Neural cell (in vitro differentiated cells): ENCODE results near the gene CCDC88A. TPM values are rescaled to one million over a fixed set of nuclear protein-coding genes. Genes with fewer than 3 reads are reported as not detected.

Experiments used
- H2AFZ ChIP-seq: fragments of 200-600, 300-800 bp; sonication (generic), shearing (Covaris generic); 2 replicates; pipeline ENCODE4 v1.6.0; 2014; ENCODE audit warnings: low read depth, mild to moderate bottlenecking, antibody characterized with exemption, low read length, moderate library complexity
- H3F3A ChIP-seq: fragments of 200-600 bp; shearing (Covaris generic); 2 replicates; pipeline ENCODE4 v1.6.1; 2016; ENCODE audit warnings: mild to moderate bottlenecking, moderate library complexity, mixed read lengths, antibody characterized with exemption, low read length; ENCODE audit not compliant: insufficient read depth, poor library complexity, severe bottlenecking
- H3K27ac ChIP-seq: fragments of 200-600, 300-800 bp; sonication (generic), shearing (Covaris generic); 2 replicates; pipeline ENCODE4 v1.5.1; 2014; ENCODE audit warnings: mild to moderate bottlenecking, low read length, moderate library complexity
- H3K27me3 ChIP-seq: fragments of 300-800, 200-600 bp; sonication (generic), shearing (Covaris generic); 2 replicates; pipeline ENCODE4 v1.6.0; 2014; ENCODE audit warnings: mild to moderate bottlenecking, low read depth, low read length, moderate library complexity; ENCODE audit not compliant: insufficient read depth
- H3K36me3 ChIP-seq: fragments of 300-800, 200-600 bp; sonication (generic), shearing (Covaris generic); 2 replicates; pipeline ENCODE4 v1.5.1; 2014; ENCODE audit warnings: mild to moderate bottlenecking, antibody characterized with exemption, low read length, moderate library complexity; ENCODE audit not compliant: insufficient read depth
- H3K4me2 ChIP-seq: fragments of 300-800, 200-600 bp; sonication (generic), shearing (Covaris generic); 2 replicates; pipeline ENCODE4 v1.6.0; 2014; ENCODE audit warnings: mild to moderate bottlenecking, low read length
- H3K4me3 ChIP-seq: fragments of 300-800, 200-600 bp; sonication (generic), shearing (Covaris generic); 2 replicates; pipeline ENCODE4 v1.5.1; 2014; ENCODE audit warnings: mild to moderate bottlenecking, low read length, moderate library complexity
- H3K79me2 ChIP-seq: fragments of 200-600 bp; shearing (Covaris generic); replicated peaks from 2 replicates; pipeline ENCODE4 v1.6.0; 2014; ENCODE audit warnings: mild to moderate bottlenecking, low read length, moderate library complexity; ENCODE audit not compliant: insufficient read depth
- H3K9ac ChIP-seq: fragments of 300-800, 200-600 bp; sonication (generic), shearing (Covaris generic); 2 replicates; pipeline ENCODE4 v1.6.1; 2016; ENCODE audit warnings: mild to moderate bottlenecking, low read length, mixed read lengths
- H3K9me2 ChIP-seq: fragments of 200-600 bp; shearing (Covaris generic); 2 replicates; pipeline ENCODE4 v1.6.1; 2016; ENCODE audit warnings: mild to moderate bottlenecking, low read length, mixed read lengths; ENCODE audit not compliant: insufficient read depth
- H3K9me3 ChIP-seq: fragments of 200-600, 300-800 bp; sonication (generic), shearing (Covaris generic); 2 replicates; pipeline ENCODE4 v1.6.1; 2016; ENCODE audit warnings: mild to moderate bottlenecking, mixed run types, low read length, moderate library complexity, mixed read lengths
- H4K20me1 ChIP-seq: fragments of 200-600 bp; shearing (Covaris generic); 2 replicates; pipeline ENCODE4 v1.6.1; 2016; ENCODE audit warnings: mild to moderate bottlenecking, mixed run types; ENCODE audit not compliant: insufficient read depth
- EP300 ChIP-seq: fragments of 450-650 bp; conservative IDR thresholded peaks from 2 replicates; pipeline ENCODE4 v1.6.1; 2014; ENCODE audit warnings: antibody characterized with exemption, mild to moderate bottlenecking, moderate library complexity; ENCODE audit not compliant: poor library complexity, severe bottlenecking
- EZH2 ChIP-seq: fragments of 200-600, 300-800 bp; shearing (Covaris generic), sonication (generic); IDR thresholded peaks from 2 replicates; pipeline ENCODE4 v1.6.1; 2014; ENCODE audit warnings: antibody characterized with exemption, low read length, borderline replicate concordance, mild to moderate bottlenecking; ENCODE audit not compliant: insufficient read depth, poor library complexity, severe bottlenecking
- MXI1 ChIP-seq: fragments of 450-650 bp; conservative IDR thresholded peaks from 2 replicates; pipeline ENCODE4 v1.6.1; 2014; ENCODE audit warnings: antibody characterized with exemption, mild to moderate bottlenecking; ENCODE audit not compliant: poor library complexity, severe bottlenecking
- POLR2AphosphoS5 ChIP-seq: IDR thresholded peaks from 2 replicates; pipeline ENCODE4 v1.6.1; 2012
- RAD21 ChIP-seq: fragments of 450-650 bp; conservative IDR thresholded peaks from 2 replicates; pipeline ENCODE4 v1.6.1; 2014; ENCODE audit warnings: antibody characterized with exemption, mild to moderate bottlenecking, moderate library complexity
- SMC3 ChIP-seq: fragments of 450-650 bp; conservative IDR thresholded peaks from 2 replicates; pipeline ENCODE4 v1.6.1; 2014; ENCODE audit warnings: antibody characterized with exemption, mild to moderate bottlenecking, moderate library complexity; ENCODE audit not compliant: poor library complexity
- TAF1 ChIP-seq: IDR thresholded peaks from 2 replicates; pipeline ENCODE4 v1.6.1; 2012; ENCODE audit warnings: low read depth
- polyA plus RNA-seq: library from polyadenylated mRNA; depleted of rRNA; stranded (reverse); fragments of >200 nt; gene quantifications from 2 replicates; pipeline ENCODE4 v1.2.3, GENCODE V29; 2014
- TF ChIP-seq, protein P1 (sequence below): fragments of 450-650 bp; IDR thresholded peaks from 2 replicates; pipeline ENCODE4 v1.5.1; 2014; ENCODE audit warnings: antibody characterized with exemption, mild to moderate bottlenecking, moderate library complexity; ENCODE audit not compliant: poor library complexity, severe bottlenecking
- TF ChIP-seq, protein P2 (sequence below): IDR thresholded peaks from 2 replicates; pipeline ENCODE4 v1.6.1; 2012; ENCODE audit warnings: borderline replicate concordance

CCDC88A gene
- polyA plus RNA-seq, 1 donor from 2014 or later: 224 TPM

- Histone ChIP-seq H3K9ac (no peak overlapping the region), H3K27ac (no peak overlapping the region), H3K27me3 (no peaks in the 10 kb centered on the region), H3F3A (no peaks in the 10 kb centered on the region), H3K4me3 (no peak overlapping the region), H4K20me1 (no peaks in the 10 kb centered on the region), H3K9me2 (no peaks in the 10 kb centered on the region), H3K79me2 (no peaks in the 10 kb centered on the region), H3K36me3 (no peaks in the 10 kb centered on the region), H3K9me3 (no peaks in the 10 kb centered on the region), H2AFZ (no peak overlapping the region), H3K4me2 (no peak overlapping the region)
- no peak for TF ChIP-seq SMC3
- TF ChIP-seq POLR2AphosphoS5: no peak
- TF ChIP-seq, protein P1, sequence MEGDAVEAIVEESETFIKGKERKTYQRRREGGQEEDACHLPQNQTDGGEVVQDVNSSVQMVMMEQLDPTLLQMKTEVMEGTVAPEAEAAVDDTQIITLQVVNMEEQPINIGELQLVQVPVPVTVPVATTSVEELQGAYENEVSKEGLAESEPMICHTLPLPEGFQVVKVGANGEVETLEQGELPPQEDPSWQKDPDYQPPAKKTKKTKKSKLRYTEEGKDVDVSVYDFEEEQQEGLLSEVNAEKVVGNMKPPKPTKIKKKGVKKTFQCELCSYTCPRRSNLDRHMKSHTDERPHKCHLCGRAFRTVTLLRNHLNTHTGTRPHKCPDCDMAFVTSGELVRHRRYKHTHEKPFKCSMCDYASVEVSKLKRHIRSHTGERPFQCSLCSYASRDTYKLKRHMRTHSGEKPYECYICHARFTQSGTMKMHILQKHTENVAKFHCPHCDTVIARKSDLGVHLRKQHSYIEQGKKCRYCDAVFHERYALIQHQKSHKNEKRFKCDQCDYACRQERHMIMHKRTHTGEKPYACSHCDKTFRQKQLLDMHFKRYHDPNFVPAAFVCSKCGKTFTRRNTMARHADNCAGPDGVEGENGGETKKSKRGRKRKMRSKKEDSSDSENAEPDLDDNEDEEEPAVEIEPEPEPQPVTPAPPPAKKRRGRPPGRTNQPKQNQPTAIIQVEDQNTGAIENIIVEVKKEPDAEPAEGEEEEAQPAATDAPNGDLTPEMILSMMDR: no peak
- no peak for TF ChIP-seq MXI1
- TF ChIP-seq RAD21: no peak
- TF ChIP-seq, protein P2, sequence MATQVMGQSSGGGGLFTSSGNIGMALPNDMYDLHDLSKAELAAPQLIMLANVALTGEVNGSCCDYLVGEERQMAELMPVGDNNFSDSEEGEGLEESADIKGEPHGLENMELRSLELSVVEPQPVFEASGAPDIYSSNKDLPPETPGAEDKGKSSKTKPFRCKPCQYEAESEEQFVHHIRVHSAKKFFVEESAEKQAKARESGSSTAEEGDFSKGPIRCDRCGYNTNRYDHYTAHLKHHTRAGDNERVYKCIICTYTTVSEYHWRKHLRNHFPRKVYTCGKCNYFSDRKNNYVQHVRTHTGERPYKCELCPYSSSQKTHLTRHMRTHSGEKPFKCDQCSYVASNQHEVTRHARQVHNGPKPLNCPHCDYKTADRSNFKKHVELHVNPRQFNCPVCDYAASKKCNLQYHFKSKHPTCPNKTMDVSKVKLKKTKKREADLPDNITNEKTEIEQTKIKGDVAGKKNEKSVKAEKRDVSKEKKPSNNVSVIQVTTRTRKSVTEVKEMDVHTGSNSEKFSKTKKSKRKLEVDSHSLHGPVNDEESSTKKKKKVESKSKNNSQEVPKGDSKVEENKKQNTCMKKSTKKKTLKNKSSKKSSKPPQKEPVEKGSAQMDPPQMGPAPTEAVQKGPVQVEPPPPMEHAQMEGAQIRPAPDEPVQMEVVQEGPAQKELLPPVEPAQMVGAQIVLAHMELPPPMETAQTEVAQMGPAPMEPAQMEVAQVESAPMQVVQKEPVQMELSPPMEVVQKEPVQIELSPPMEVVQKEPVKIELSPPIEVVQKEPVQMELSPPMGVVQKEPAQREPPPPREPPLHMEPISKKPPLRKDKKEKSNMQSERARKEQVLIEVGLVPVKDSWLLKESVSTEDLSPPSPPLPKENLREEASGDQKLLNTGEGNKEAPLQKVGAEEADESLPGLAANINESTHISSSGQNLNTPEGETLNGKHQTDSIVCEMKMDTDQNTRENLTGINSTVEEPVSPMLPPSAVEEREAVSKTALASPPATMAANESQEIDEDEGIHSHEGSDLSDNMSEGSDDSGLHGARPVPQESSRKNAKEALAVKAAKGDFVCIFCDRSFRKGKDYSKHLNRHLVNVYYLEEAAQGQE: no peak
- no peak for TF ChIP-seq EP300
- no peak for TF ChIP-seq TAF1
- TF ChIP-seq EZH2: no peak
These were observed 18.9 kb upstream of the CCDC88A start for GRCh38 chr2:55438391-55439100.

- Histone ChIP-seq H3K4me3 (no peak overlapping the region), H3F3A (no peaks in the 10 kb centered on the region), H3K9ac (no peak overlapping the region), H3K9me2 (no peaks in the 10 kb centered on the region), H3K36me3 (no peaks in the 10 kb centered on the region), H2AFZ (no peak overlapping the region), H3K79me2 (no peaks in the 10 kb centered on the region), H3K9me3 (no peaks in the 10 kb centered on the region), H4K20me1 (no peaks in the 10 kb centered on the region), H3K27me3 (no peaks in the 10 kb centered on the region), H3K4me2 (no peak overlapping the region), H3K27ac (no peak overlapping the region)
- TF ChIP-seq MXI1: no peak
- no peak for TF ChIP-seq EP300
- no peak for TF ChIP-seq EZH2
- no peak for TF ChIP-seq RAD21
- no peak for TF ChIP-seq POLR2AphosphoS5
- no peak for TF ChIP-seq TAF1
- TF ChIP-seq, protein P1: no peak
- TF ChIP-seq SMC3: no peak
- TF ChIP-seq, protein P2: no peak
These were observed 18.1 kb upstream of the CCDC88A start for GRCh38 chr2:55437515-55438390.
